DOHH2 (cell line): ENCODE results near the gene PRKAR1B.

Source experiments
- H3F3A ChIP-seq: fragments of 200-600 bp; sonication (generic), shearing (Covaris generic); 2 replicates; pipeline ENCODE4 v1.6.0; 2016; ENCODE audit warnings: antibody characterized with exemption, mild to moderate bottlenecking; ENCODE audit not compliant: control insufficient read depth, insufficient read depth
- H3K27ac ChIP-seq: fragments of 200-600 bp; sonication (generic); 2 replicates; pipeline ENCODE4 v1.5.1; 2014; ENCODE audit warnings: low read depth, mild to moderate bottlenecking, low read length, moderate library complexity
- H3K27me3 ChIP-seq: fragments of 200-600 bp; sonication (generic); 2 replicates; pipeline ENCODE4 v1.6.1; 2014; ENCODE audit warnings: mild to moderate bottlenecking, low read length, mixed read lengths; ENCODE audit not compliant: control insufficient read depth
- H3K36me3 ChIP-seq: fragments of 200-600 bp; sonication (generic); 2 replicates; pipeline ENCODE4 v1.6.1; 2014; ENCODE audit warnings: mild to moderate bottlenecking, low read length, moderate library complexity, mixed read lengths; ENCODE audit not compliant: control insufficient read depth
- H3K4me1 ChIP-seq: fragments of 200-600 bp; sonication (generic); 2 replicates; pipeline ENCODE4 v1.6.1; 2014; ENCODE audit warnings: mild to moderate bottlenecking, low read length, mixed read lengths; ENCODE audit not compliant: control insufficient read depth
- H3K4me2 ChIP-seq: fragments of 200-600 bp; sonication (generic); 2 replicates; pipeline ENCODE4 v1.6.0; 2014; ENCODE audit warnings: mild to moderate bottlenecking, low read length, moderate library complexity
- H3K4me3 ChIP-seq: fragments of 200-600 bp; sonication (generic); 2 replicates; pipeline ENCODE4 v1.5.1; 2014; ENCODE audit warnings: mild to moderate bottlenecking, low read length, mixed read lengths
- H3K79me2 ChIP-seq: fragments of 200-600 bp; sonication (generic); 2 replicates; pipeline ENCODE4 v1.6.1; 2014; ENCODE audit warnings: mild to moderate bottlenecking, low read length, mixed read lengths; ENCODE audit not compliant: control insufficient read depth
- H3K9me2 ChIP-seq: fragments of 200-600 bp; sonication (generic); replicated peaks from 2 replicates; pipeline ENCODE4 v1.6.1; 2014; ENCODE audit warnings: mild to moderate bottlenecking, low read length, mixed read lengths; ENCODE audit not compliant: control insufficient read depth
- H3K9me3 ChIP-seq: fragments of 200-600 bp; sonication (generic); 2 replicates; pipeline ENCODE4 v1.6.1; 2014; ENCODE audit warnings: antibody characterized with exemption, low read length, mixed read lengths; ENCODE audit not compliant: control insufficient read depth, insufficient read depth
- H4K20me1 ChIP-seq: fragments of 200-600 bp; sonication (generic); 2 replicates; pipeline ENCODE4 v1.6.0; 2014; ENCODE audit warnings: low read depth, mild to moderate bottlenecking, antibody characterized with exemption, low read length, moderate library complexity; ENCODE audit not compliant: control insufficient read depth, insufficient read depth
- EZH2phosphoT487 ChIP-seq: fragments of 200-600 bp; sonication (generic); IDR thresholded peaks from 2 replicates; pipeline ENCODE4 v1.6.1; 2017; ENCODE audit warnings: borderline replicate concordance, mild to moderate bottlenecking, antibody characterized with exemption, low read length, moderate library complexity, mixed read lengths
- TF ChIP-seq, protein P1 (sequence below): fragments of 200-600 bp; sonication (generic); IDR thresholded peaks from one replicate; pipeline ENCODE4 v1.5.1; 2014; ENCODE audit warnings: antibody characterized with exemption, mild to moderate bottlenecking, low read depth, low read length; ENCODE audit not compliant: poor library complexity, severe bottlenecking

Gene PRKAR1B

DNA sequence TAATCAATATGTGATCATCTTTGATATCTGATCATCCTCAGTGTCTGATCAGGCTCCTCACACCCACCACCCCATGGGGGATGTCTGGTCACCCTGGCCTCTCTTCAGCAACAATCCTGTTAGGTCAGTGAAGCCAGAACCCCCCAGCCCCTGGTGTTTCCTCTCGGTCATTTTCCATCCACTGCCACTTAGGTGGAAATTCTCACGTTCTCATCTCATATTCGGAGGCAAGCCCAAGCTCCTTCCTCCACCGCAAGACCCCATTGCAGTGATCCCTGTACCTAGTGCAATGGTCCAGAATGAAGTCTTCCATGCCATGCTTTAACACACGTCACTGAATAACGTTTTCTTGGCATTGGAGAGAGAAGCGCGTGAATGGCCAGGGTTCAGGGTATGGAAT is 103.6 kb downstream of the PRKAR1B start:
- Histone ChIP-seq H3K27me3 (no peaks in the 10 kb centered on the region), H3K4me2 (no peak overlapping the region), H4K20me1 (no peaks in the 10 kb centered on the region), H3K4me1 (no peaks in the 10 kb centered on the region), H3K79me2 (peaks cover 8% of the 10 kb centered on the region), H3K36me3 (peaks cover 30% of the 10 kb centered on the region), H3K9me2 (no peaks in the 10 kb centered on the region), H3K4me3 (no peak overlapping the region), H3K9me3 (peaks cover 34% of the 10 kb centered on the region), H3K27ac (no peak overlapping the region), H3F3A (no peaks in the 10 kb centered on the region)
- TF ChIP-seq, protein P1, sequence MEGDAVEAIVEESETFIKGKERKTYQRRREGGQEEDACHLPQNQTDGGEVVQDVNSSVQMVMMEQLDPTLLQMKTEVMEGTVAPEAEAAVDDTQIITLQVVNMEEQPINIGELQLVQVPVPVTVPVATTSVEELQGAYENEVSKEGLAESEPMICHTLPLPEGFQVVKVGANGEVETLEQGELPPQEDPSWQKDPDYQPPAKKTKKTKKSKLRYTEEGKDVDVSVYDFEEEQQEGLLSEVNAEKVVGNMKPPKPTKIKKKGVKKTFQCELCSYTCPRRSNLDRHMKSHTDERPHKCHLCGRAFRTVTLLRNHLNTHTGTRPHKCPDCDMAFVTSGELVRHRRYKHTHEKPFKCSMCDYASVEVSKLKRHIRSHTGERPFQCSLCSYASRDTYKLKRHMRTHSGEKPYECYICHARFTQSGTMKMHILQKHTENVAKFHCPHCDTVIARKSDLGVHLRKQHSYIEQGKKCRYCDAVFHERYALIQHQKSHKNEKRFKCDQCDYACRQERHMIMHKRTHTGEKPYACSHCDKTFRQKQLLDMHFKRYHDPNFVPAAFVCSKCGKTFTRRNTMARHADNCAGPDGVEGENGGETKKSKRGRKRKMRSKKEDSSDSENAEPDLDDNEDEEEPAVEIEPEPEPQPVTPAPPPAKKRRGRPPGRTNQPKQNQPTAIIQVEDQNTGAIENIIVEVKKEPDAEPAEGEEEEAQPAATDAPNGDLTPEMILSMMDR: no peak
- TF ChIP-seq EZH2phosphoT487: no peak

DNA sequence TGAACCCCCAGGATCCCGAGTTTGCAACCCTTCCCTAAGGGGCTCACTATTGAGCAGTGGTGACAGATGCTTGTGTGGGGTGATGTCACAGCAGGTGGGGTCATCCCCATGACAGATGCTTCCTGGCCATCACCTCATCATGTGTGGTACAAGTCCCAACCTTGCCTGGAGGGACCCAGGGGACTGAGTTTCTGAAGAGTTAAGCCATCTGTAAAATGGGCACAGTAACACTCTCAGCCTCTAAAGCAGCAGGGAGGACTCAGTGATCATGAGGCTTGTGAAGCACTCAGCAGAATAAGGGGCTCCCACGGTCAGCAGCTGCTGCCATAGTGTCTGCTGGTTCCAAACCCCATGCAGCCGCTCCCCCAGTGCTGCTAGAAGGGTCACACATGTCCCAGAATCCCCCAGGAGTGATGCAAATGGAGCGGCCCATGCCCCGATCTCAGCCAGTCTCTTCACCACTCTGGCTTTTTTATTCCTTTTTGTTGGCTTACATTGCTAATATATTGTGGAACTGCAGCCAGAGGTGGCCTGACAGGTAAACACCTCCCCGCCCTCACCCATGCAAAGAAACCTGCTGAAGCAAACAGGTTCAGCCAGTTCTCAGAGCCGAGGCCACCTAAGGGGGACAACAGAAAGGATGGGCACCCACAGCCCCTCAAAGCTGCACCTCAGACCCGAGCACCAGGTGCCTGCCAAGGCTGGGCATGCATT is 105.4 kb downstream of the PRKAR1B start:
- TF ChIP-seq, protein P1: no peak
- TF ChIP-seq EZH2phosphoT487: no peak
- no peaks in the 10 kb centered on the region for H3F3A ChIP-seq
- H3K9me2 ChIP-seq: no peaks in the 10 kb centered on the region
- H3K79me2 ChIP-seq: peaks cover 8% of the 10 kb centered on the region
- H3K27ac ChIP-seq: no peak overlapping the region
- no peak overlapping the region for H3K4me2 ChIP-seq
- H3K4me1 ChIP-seq: no peaks in the 10 kb centered on the region
- peaks cover 34% of the 10 kb centered on the region for H3K9me3 ChIP-seq
- peaks cover 30% of the 10 kb centered on the region for H3K36me3 ChIP-seq
- no peaks in the 10 kb centered on the region for H4K20me1 ChIP-seq
- no peak overlapping the region for H3K4me3 ChIP-seq
- H3K27me3 ChIP-seq: no peaks in the 10 kb centered on the region

DNA sequence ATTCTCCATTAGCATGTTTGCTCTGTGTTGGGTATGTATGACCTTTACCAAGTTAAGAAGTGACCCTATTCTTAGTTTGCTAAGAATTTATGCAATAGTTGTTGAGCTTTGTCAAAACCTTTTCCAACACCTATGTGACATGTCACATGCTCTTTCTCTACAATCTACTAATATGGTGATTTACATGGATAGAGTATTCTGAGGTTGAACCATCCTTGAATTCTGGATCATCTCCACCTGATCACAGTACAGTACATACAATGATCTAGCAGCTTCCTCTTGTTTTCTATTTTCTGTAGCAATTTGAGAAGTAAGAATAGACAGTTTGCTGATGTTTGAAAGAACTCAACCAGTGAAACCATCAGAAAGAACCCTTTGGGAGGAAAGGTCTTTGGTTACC is 106.2 kb downstream of the PRKAR1B start:
- peaks cover 34% of the 10 kb centered on the region for H3K9me3 ChIP-seq
- H3K79me2 ChIP-seq: peaks cover 8% of the 10 kb centered on the region
- H3K4me2 ChIP-seq: no peak overlapping the region
- H3K27ac ChIP-seq: no peak overlapping the region
- no peaks in the 10 kb centered on the region for H3K27me3 ChIP-seq
- no peaks in the 10 kb centered on the region for H4K20me1 ChIP-seq
- H3K4me3 ChIP-seq: no peak overlapping the region
- no peaks in the 10 kb centered on the region for H3K9me2 ChIP-seq
- peaks cover 30% of the 10 kb centered on the region for H3K36me3 ChIP-seq
- H3K4me1 ChIP-seq: no peaks in the 10 kb centered on the region
- no peaks in the 10 kb centered on the region for H3F3A ChIP-seq
- TF ChIP-seq, protein P1: no peak
- no peak for TF ChIP-seq EZH2phosphoT487
